Measurements from ENCODE around the gene DDX41.

DDX41 gene

GRCh38 chr5:177503351-177504085, 13.2 kb downstream of the DDX41 start:
- no peaks in the 10 kb centered on the region for H3K9me3 ChIP-seq (ENCODE audit: insufficient read depth, low read depth, low read length)
- peaks cover 14% of the 10 kb centered on the region for H3K27me3 ChIP-seq (ENCODE audit: insufficient read depth, low read length)
- peaks cover 4% of the 10 kb centered on the region for H3K4me1 ChIP-seq (ENCODE audit: insufficient read depth, low read length)
- 90% methylated on average over 24 of the region's 24 CpGs for WGBS
- H3K4me3 ChIP-seq (ENCODE audit: low read length), result no peak overlapping the region
- H3K9ac ChIP-seq (ENCODE audit: low read depth, low read length), result no peak overlapping the region
- no peak overlapping the region for H3K27ac ChIP-seq (ENCODE audit: low read depth, low read length)
- H3K36me3 ChIP-seq (ENCODE audit: insufficient read depth, low read length), result peaks cover 7% of the 10 kb centered on the region; the same call in 1 of the 2 replicates

- Histone ChIP-seq H3K27ac (ENCODE audit: low read depth, low read length) (no peak overlapping the region), H3K9me3 (ENCODE audit: insufficient read depth, low read depth, low read length) (no peaks in the 10 kb centered on the region), H3K27me3 (ENCODE audit: insufficient read depth, low read length) (peaks cover 20% of the 10 kb centered on the region), H3K4me3 (ENCODE audit: low read length) (no peak overlapping the region), H3K4me1 (ENCODE audit: insufficient read depth, low read length) (peaks cover 7% of the 10 kb centered on the region), H3K36me3 (ENCODE audit: insufficient read depth, low read length) (peaks cover 7% of the 10 kb centered on the region; the same call in 1 of the 2 replicates), H3K9ac (ENCODE audit: low read depth, low read length) (no peak overlapping the region)
- 84% methylated on average over 16 of the region's 16 CpGs for WGBS
Measured at GRCh38 chr5:177502886-177503285, 13.9 kb downstream of the DDX41 start.

DNA sequence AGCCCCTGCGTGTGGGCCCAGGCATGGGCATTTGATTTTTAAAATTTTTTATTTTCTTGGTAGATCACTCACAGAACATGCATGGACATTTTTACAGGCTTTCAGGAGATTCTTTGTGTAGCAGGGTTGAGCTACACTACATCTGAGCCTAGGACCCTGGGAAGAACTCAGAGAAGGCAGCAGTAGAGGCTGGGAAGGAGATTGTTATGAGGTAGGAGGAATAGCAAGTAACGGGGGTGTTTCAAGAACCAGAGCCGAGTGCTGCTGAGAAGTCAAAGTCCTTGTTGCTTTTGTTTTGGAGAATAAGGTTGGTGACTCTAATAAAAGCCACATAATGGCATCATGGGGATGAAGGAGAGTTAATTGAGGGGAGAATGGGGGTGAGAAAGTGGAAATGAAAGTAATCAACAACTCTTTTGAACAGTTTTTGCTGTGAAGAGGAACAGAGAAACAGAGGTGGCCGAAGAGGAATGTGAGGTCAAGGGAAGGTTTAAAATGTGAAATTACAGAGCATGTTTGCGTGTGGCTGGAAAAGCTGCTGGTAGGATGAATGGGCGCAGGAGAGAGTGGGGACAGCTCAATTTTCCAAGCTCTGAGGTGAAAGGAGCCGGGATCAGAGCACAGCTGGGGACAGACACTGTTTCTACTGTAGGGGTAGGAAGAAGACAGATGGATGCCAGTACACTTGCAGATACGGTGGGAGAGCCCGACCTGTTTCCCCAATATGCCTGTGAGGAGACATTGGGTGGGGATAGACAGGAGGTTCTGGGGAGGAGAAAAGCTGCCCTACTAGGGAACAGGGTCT, 14.7 kb downstream of the DDX41 start:
- H3K36me3 ChIP-seq (ENCODE audit: insufficient read depth, low read length), result 0 out of 2 replicates have a peak, but pooled peaks cover 4% of the 10 kb centered on the region
- H3K27ac ChIP-seq (ENCODE audit: low read depth, low read length), result no peak overlapping the region
- peaks cover 7% of the 10 kb centered on the region for H3K4me1 ChIP-seq (ENCODE audit: insufficient read depth, low read length)
- H3K27me3 ChIP-seq (ENCODE audit: insufficient read depth, low read length), result peaks cover 20% of the 10 kb centered on the region
- no peaks in the 10 kb centered on the region for H3K9me3 ChIP-seq (ENCODE audit: insufficient read depth, low read depth, low read length)
- H3K9ac ChIP-seq (ENCODE audit: low read depth, low read length), result no peak overlapping the region
- no peak overlapping the region for H3K4me3 ChIP-seq (ENCODE audit: low read length)
- WGBS, result 66% methylated on average over 9 of the region's 9 CpGs

DNA sequence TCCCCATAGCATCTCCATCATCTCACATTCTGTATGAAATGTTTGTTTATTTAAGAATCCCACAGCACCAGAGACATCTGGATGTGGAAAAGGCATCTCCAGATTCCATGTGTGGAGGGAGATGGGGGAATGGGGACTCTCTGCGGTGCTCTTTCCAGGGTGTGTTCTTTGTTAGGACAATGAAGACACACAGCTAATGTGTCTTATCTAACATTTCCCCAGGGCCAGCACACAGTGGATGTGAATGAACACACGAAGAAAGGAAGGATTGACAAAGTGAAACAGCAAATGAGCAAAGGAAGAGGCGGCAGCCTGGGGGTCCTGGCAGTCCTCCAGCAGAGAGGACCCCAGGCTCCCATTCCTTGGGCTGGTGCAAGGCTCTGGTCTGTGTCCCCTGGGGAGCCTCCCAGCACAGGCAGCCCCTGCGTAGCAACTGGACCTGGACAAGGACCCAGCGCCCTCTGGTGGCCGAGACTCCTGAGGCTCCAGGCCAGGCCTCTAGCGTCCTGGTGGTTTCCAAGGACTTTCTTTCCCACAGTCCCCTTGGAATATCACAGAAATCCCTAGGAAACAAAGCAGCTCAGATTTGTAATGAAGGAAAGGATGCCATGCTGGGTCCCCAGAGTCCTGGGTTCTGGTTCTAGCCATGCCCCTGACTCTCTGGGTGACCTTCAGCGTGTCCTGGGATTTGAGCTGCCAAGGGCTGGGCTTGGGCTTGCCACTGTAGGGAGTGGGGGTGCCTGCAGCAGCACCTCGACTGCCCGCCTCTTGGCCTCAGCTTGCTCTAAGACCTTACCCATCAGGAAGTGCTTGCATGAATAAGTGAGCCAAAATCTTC, 15.9 kb downstream of the DDX41 start:
- H3K9ac ChIP-seq (ENCODE audit: low read depth, low read length), result no peak overlapping the region
- no peak overlapping the region for H3K27ac ChIP-seq (ENCODE audit: low read depth, low read length)
- peaks cover 10% of the 10 kb centered on the region for H3K4me1 ChIP-seq (ENCODE audit: insufficient read depth, low read length)
- H3K4me3 ChIP-seq (ENCODE audit: low read length), result no peak overlapping the region
- H3K36me3 ChIP-seq (ENCODE audit: insufficient read depth, low read length), result peaks cover 5% of the 10 kb centered on the region
- peaks cover 20% of the 10 kb centered on the region for H3K27me3 ChIP-seq (ENCODE audit: insufficient read depth, low read length)
- WGBS, result 33% methylated on average over 10 of the region's 10 CpGs
- H3K9me3 ChIP-seq (ENCODE audit: insufficient read depth, low read depth, low read length), result no peaks in the 10 kb centered on the region

GRCh38 chr5:177499842-177500241, 16.9 kb downstream of the DDX41 start:
- Histone ChIP-seq H3K9me3 (ENCODE audit: insufficient read depth, low read depth, low read length) (no peaks in the 10 kb centered on the region), H3K9ac (ENCODE audit: low read depth, low read length) (no peak overlapping the region), H3K4me1 (ENCODE audit: insufficient read depth, low read length) (peaks cover 21% of the 10 kb centered on the region), H3K4me3 (ENCODE audit: low read length) (no peak overlapping the region), H3K36me3 (ENCODE audit: insufficient read depth, low read length) (peaks cover 14% of the 10 kb centered on the region), H3K27ac (ENCODE audit: low read depth, low read length) (no peak overlapping the region), H3K27me3 (ENCODE audit: insufficient read depth, low read length) (peaks cover 20% of the 10 kb centered on the region)
- 86% methylated on average over 6 of the region's 6 CpGs for WGBS

- H3K27me3 ChIP-seq (ENCODE audit: insufficient read depth, low read length), result peaks cover 20% of the 10 kb centered on the region
- peaks cover 25% of the 10 kb centered on the region for H3K4me1 ChIP-seq (ENCODE audit: insufficient read depth, low read length)
- peak overlapping the region; percentile 41; the same call in 1 of the 2 replicates for H3K9ac ChIP-seq (ENCODE audit: low read depth, low read length)
- peaks cover 21% of the 10 kb centered on the region for H3K36me3 ChIP-seq (ENCODE audit: insufficient read depth, low read length)
- H3K9me3 ChIP-seq (ENCODE audit: insufficient read depth, low read depth, low read length), result no peaks in the 10 kb centered on the region
- peak overlapping the region; percentile 79 for H3K4me3 ChIP-seq (ENCODE audit: low read length)
- WGBS, result 13% methylated on average over 48 of the region's 48 CpGs
- peak overlapping the region; percentile 47; the same call in 1 of the 2 replicates for H3K27ac ChIP-seq (ENCODE audit: low read depth, low read length)
Measured at GRCh38 chr5:177498013-177498787, 18.6 kb downstream of the DDX41 start.

GRCh38 chr5:177497292-177498012, 19.3 kb downstream of the DDX41 start, which contains the start of gene PDLIM7:
PDLIM7 (minus strand) TSS chr5:177497604; CDS start chr5:177496512, 1,092 bp downstream.
- H3K9ac ChIP-seq (ENCODE audit: low read depth, low read length), result peak within 1 kb of the TSS; percentile 99
- H3K4me1 ChIP-seq (ENCODE audit: insufficient read depth, low read length), result peaks cover 25% of the 10 kb centered on the region
- H3K27ac ChIP-seq (ENCODE audit: low read depth, low read length), result peak within 1 kb of the TSS; percentile 100
- H3K36me3 ChIP-seq (ENCODE audit: insufficient read depth, low read length), result peaks cover 29% of the 10 kb centered on the region
- WGBS, result under 1% methylated on average over 73 of the region's 73 CpGs
- H3K9me3 ChIP-seq (ENCODE audit: insufficient read depth, low read depth, low read length), result no peaks in the 10 kb centered on the region
- H3K27me3 ChIP-seq (ENCODE audit: insufficient read depth, low read length), result peaks cover 20% of the 10 kb centered on the region
- peak within 1 kb of the TSS; percentile 79 for H3K4me3 ChIP-seq (ENCODE audit: low read length)

GRCh38 chr5:177496727-177497291, 20.0 kb downstream of the DDX41 start:
- Histone ChIP-seq H3K9ac (ENCODE audit: low read depth, low read length) (peak overlapping the region; percentile 99), H3K27me3 (ENCODE audit: insufficient read depth, low read length) (peaks cover 20% of the 10 kb centered on the region), H3K36me3 (ENCODE audit: insufficient read depth, low read length) (peaks cover 32% of the 10 kb centered on the region), H3K27ac (ENCODE audit: low read depth, low read length) (peak overlapping the region; percentile 100), H3K4me1 (ENCODE audit: insufficient read depth, low read length) (peaks cover 25% of the 10 kb centered on the region), H3K9me3 (ENCODE audit: insufficient read depth, low read depth, low read length) (no peaks in the 10 kb centered on the region), H3K4me3 (ENCODE audit: low read length) (peak overlapping the region; percentile 79)
- WGBS, result under 1% methylated on average over 25 of the region's 29 CpGs

- peak overlapping the region; percentile 79 for H3K4me3 ChIP-seq (ENCODE audit: low read length)
- peak overlapping the region; percentile 100 for H3K27ac ChIP-seq (ENCODE audit: low read depth, low read length)
- H3K27me3 ChIP-seq (ENCODE audit: insufficient read depth, low read length), result peaks cover 20% of the 10 kb centered on the region
- H3K9ac ChIP-seq (ENCODE audit: low read depth, low read length), result peak overlapping the region; percentile 99
- no peaks in the 10 kb centered on the region for H3K9me3 ChIP-seq (ENCODE audit: insufficient read depth, low read depth, low read length)
- H3K4me1 ChIP-seq (ENCODE audit: insufficient read depth, low read length), result peaks cover 26% of the 10 kb centered on the region
- 11% methylated on average over 12 of the region's 12 CpGs for WGBS
- peaks cover 32% of the 10 kb centered on the region for H3K36me3 ChIP-seq (ENCODE audit: insufficient read depth, low read length)
Measured at GRCh38 chr5:177496070-177496726, 20.6 kb downstream of the DDX41 start.

Measured in HUES64 (cell line).